NCI-H2107 treated with DMSO at 0.1 percent for 48 hours (cell line): ENCODE data around the gene NT5DC2.

ENCODE experiments used
- DNase-seq: peaks from one replicate; lab custom pipeline; 2025; ENCODE audit not compliant: unreplicated experiment; lab: John Stamatoyannopoulos, UW

Gene NT5DC2

GRCh38 chr3:52525680-52526561 lies 7.7 kb downstream of the NT5DC2 start:
- DNase-seq = no peak

- no peak for DNase-seq
Measured at GRCh38 chr3:52524752-52525679, 8.6 kb downstream of the NT5DC2 start.

- no peak for DNase-seq
Measured at GRCh38 chr3:52524258-52524751, 9.4 kb downstream of the NT5DC2 start.

GRCh38 chr3:52523386-52524257 lies 10.0 kb downstream of the NT5DC2 start:
- no peak for DNase-seq

DNA sequence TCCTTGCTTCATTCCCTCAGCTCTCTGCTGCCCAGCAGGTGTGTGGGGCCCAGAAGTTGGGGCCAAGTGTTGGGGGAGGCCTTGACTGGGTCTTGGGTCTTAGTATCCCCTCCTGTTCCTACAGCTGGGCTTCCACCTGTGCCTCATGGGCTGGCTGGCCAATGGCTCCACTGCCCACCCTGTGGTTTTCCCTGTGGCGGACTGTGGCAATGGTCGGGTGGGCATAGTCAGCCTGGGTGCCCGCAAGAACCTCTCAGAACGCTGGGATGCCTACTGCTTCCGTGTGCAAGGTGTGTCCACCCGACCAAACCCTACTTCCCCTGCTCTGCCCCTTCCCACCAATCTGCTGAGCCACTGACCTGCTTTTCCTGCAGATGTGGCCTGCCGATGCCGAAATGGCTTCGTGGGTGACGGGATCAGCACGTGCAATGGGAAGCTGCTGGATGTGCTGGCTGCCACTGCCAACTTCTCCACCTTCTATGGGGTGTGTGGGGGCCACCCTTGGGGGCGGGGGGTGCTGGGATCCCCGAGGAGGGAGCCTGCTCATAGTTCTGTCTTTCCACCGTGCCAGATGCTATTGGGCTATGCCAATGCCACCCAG lies 10.9 kb downstream of the NT5DC2 start:
- DNase-seq = no peak

DNA sequence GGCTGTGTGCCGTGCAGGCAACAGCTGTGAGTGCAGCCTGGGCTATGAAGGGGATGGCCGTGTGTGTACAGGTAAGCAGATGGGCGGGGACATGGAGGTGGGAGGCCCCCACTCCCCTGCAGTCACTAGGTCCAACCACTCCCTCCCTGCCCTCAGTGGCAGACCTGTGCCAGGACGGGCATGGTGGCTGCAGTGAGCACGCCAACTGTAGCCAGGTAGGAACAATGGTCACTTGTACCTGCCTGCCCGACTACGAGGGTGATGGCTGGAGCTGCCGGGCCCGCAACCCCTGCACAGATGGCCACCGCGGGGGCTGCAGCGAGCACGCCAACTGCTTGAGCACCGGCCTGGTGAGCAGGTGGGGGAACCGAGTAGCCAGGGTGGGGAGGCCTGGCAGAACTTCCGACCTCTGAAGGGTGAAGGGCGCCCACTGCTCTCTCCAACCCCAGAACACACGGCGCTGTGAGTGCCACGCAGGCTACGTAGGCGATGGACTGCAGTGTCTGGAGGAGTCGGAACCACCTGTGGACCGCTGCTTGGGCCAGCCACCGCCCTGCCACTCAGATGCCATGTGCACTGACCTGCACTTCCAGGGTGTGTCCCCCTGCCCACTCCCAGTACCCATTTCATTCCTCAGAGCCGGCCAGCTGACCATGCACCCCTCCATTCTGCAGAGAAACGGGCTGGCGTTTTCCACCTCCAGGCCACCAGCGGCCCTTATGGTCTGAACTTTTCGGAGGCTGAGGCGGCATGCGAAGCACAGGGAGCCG lies 11.6 kb downstream of the NT5DC2 start:
- DNase-seq = no peak

GRCh38 chr3:52521488-52521824 lies 12.2 kb downstream of the NT5DC2 start:
- no peak for DNase-seq

DNA sequence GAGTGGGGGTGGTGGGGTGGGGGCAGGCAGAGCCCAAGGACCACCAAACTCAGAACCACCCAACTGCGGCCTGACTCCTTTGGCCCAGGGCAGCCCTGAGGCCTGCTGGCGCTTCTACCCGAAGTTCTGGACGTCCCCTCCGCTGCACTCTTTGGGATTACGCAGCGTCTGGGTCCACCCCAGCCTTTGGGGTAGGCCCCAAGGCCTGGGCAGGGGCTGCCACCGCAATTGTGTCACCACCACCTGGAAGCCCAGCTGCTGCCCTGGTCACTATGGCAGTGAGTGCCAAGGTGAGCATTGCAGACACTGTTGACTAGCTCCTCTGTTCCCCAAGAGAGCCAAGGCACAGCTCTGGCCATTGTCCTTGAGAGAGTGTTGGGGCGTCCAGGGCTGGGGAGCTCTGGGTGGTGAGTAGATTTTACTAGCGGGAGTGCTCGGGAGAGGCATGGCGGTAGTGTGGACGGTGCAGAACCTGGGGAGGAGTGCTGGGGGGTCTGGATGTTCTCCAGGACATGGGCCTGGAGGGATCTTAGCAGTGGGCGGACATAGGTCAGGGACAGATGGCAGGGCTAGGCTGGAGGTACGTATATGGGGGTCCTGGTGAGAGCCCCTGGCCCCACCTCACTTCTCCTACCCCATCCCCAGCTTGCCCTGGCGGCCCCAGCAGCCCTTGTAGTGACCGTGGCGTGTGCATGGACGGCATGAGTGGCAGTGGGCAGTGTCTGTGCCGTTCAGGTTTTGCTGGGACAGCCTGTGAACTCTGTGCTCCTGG lies 12.8 kb downstream of the NT5DC2 start:
- no peak for DNase-seq

- DNase-seq = no peak
Measured at GRCh38 chr3:52520141-52520667, 13.5 kb downstream of the NT5DC2 start.

- no peak for DNase-seq
Measured at GRCh38 chr3:52519445-52520140, 14.1 kb downstream of the NT5DC2 start.

DNA sequence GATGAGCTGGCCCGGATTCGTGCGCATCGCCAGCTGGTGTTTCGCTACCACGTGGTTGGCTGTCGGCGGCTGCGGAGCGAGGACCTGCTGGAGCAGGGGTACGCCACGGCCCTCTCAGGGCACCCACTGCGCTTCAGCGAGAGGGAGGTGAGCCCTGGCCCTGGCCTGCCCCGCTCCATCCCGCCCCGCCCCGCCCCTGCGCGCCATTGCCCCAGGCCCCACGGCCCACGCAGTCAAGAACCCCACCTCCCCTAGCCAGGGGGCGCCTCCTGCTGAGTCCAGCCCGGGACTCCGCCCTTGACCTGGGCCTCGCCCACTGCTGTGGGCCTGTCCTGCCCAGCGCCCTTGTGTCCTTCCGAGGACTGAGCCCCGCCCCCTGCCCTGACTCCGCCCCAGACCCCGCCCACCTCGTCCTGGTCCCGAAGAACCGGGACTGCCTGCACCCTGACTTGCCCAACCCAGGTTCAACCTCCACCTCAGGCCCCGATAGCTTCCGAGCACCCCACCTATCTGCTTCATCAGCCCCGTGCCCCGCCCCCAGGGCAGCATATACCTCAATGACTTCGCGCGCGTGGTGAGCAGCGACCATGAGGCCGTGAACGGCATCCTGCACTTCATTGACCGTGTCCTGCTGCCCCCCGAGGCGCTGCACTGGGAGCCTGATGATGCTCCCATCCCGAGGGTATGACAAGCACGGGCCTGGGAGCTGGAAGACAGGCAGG lies 14.8 kb downstream of the NT5DC2 start:
- DNase-seq = no peak

DNA sequence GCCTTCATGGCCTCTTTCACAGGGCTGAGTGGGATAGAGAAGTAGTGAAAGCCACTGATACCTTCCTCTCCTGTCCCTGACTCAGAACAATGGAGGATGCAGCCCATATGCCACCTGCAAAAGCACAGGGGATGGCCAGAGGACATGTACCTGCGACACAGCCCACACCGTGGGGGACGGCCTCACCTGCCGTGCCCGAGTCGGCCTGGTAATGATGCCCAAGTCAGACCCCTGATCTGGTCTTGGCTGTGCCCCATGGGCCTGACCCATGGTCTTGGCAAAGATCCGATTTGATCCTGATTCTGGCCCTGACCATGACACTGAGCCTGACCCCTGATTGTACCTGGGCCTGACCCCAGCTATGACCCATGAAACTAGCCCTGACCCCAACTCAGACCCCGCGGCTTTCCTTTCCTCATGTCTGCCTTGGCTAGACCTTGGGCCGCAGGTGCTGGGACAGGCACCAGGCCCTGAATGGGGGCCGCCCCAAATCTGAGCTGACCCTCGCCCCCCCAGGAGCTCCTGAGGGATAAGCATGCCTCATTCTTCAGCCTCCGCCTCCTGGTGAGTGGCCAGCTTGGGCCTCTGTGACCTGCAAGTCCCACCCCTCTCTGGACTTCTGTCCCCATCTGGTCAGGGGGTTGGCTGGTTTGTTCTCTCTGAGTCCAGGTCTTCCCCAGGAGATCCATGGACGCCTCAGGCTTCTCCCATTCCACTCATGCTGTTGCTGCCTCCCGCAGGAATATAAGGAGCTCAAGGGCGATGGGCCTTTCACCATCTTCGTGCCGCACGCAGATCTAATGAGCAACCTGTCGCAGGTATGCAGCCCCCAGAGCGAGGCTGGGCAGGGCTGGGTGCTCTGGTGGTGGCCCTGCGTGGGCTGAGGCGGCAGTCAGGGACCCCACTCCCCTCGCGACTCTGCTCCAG lies 15.6 kb downstream of the NT5DC2 start:
- DNase-seq = no peak

- no peak for DNase-seq
Measured at GRCh38 chr3:52516509-52517195, 17.0 kb downstream of the NT5DC2 start.

GRCh38 chr3:52515192-52515591 lies 18.5 kb downstream of the NT5DC2 start:
- DNase-seq = no peak

- DNase-seq = no peak
Measured at GRCh38 chr3:52514576-52514975, 19.1 kb downstream of the NT5DC2 start.

DNA sequence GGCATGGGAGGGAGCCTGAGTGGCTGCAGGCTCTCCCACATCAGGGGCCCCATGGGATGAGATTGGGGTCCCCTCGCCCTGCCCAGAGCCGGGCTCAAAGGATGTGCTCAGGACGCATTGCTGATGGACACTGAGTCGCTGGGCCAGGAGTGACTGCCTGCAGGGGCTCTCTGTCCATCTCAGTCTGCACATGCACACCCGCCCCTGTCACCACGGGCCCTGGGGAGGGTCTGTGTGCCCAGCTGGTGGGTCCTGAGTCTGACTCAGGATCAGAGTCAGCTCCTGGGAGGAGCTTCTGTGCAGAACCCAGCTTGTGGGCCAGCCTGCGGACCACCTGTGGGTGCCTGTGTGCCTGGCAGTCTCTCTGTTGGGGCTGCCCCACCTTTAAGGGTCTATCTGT lies 20.4 kb downstream of the NT5DC2 start:
- DNase-seq = no peak
